Hepatocyte (in vitro differentiated cells): ENCODE results near the gene TMEM232. TPM values are rescaled to one million over a fixed set of nuclear protein-coding genes. Genes with fewer than 3 reads are reported as not detected.

Experiments
- DNase-seq: peaks from one replicate; pipeline ENCODE4 v3.0.0-alpha.2; 2016; ENCODE audit warnings: low spot score
- H2AFZ ChIP-seq: fragments of 200-600 bp; sonication (generic); 2 replicates; pipeline ENCODE4 v1.6.0; 2016; ENCODE audit warnings: antibody characterized with exemption, mild to moderate bottlenecking
- H3K27ac ChIP-seq: fragments of 200-600 bp; sonication (generic); 2 replicates; pipeline ENCODE4 v1.5.1; 2016; ENCODE audit warnings: mild to moderate bottlenecking
- H3K27me3 ChIP-seq: fragments of 200-600 bp; sonication (generic); 2 replicates; pipeline ENCODE4 v1.6.1; 2016
- H3K36me3 ChIP-seq: fragments of 200-600 bp; sonication (generic); replicated peaks from 2 replicates; pipeline ENCODE4 v1.5.1; 2016; ENCODE audit warnings: low read depth; ENCODE audit not compliant: insufficient read depth
- H3K4me1 ChIP-seq: fragments of 200-600 bp; sonication (generic); 2 replicates; pipeline ENCODE4 v1.5.1; 2016; ENCODE audit warnings: mild to moderate bottlenecking, moderate library complexity; ENCODE audit not compliant: insufficient read depth
- H3K4me2 ChIP-seq: fragments of 200-600 bp; sonication (generic); 2 replicates; pipeline ENCODE4 v1.6.0; 2016
- H3K4me3 ChIP-seq: fragments of 200-600 bp; sonication (generic); 2 replicates; pipeline ENCODE4 v1.5.1; 2016; ENCODE audit warnings: mild to moderate bottlenecking
- H3K79me2 ChIP-seq: fragments of 200-600 bp; sonication (generic); 2 replicates; pipeline ENCODE4 v1.6.0; 2017; ENCODE audit warnings: mild to moderate bottlenecking
- H3K9me2 ChIP-seq: fragments of 200-600 bp; sonication (generic); replicated peaks from 2 replicates; pipeline ENCODE4 v1.6.0; 2017; ENCODE audit warnings: mild to moderate bottlenecking; ENCODE audit not compliant: insufficient read depth
- H3K9me3 ChIP-seq: fragments of 200-600 bp; sonication (generic); 2 replicates; pipeline ENCODE4 v1.5.1; 2016; ENCODE audit warnings: low read depth, mild to moderate bottlenecking
- H4K20me1 ChIP-seq: fragments of 200-600 bp; sonication (generic); 2 replicates; pipeline ENCODE4 v1.6.0; 2016; ENCODE audit warnings: mild to moderate bottlenecking; ENCODE audit not compliant: insufficient read depth, poor library complexity, severe bottlenecking
- EZH2 ChIP-seq: fragments of 200-600 bp; sonication (generic); IDR thresholded peaks from 2 replicates; pipeline ENCODE4 v1.6.1; 2016; ENCODE audit warnings: antibody characterized with exemption, mild to moderate bottlenecking, borderline replicate concordance
- EZH2phosphoT487 ChIP-seq: fragments of 200-600 bp; sonication (generic); IDR thresholded peaks from one replicate; pipeline ENCODE4 v1.6.1; 2018; ENCODE audit warnings: antibody characterized with exemption, mild to moderate bottlenecking, low read depth, moderate library complexity; ENCODE audit not compliant: unreplicated experiment, severe bottlenecking
- WGBS: methylation state at CpG from one replicate; pipeline ENCODE4 v1.1.6; 2016; ENCODE audit warnings: low lambda C conversion rate; ENCODE audit errors: missing lambda C conversion rate; 5-methylcytosine and 5-hydroxymethylcytosine counted together
- polyA plus RNA-seq: library from polyadenylated mRNA; unstranded; fragments of >200 nt; fragmentation: Nextera tagmentation; extraction: Ambion mirVana; gene quantifications from 2 replicates; pipeline ENCODE4 v1.2.1, GENCODE V29; 2016
- total RNA-seq: library from RNA; depleted of rRNA; stranded (reverse); fragments of >200 nt; gene quantifications from 2 replicates; pipeline ENCODE4 v1.2.3, GENCODE V29; 2014
- TF ChIP-seq, protein P1 (sequence below): fragments of 200-600 bp; sonication (generic); IDR thresholded peaks from 2 replicates; pipeline ENCODE4 v1.5.1; 2016; ENCODE audit warnings: antibody characterized with exemption, mild to moderate bottlenecking; ENCODE audit not compliant: poor library complexity

TMEM232 gene
- total and polyA plus RNA-seq, 2 experiments from 2014 or later = 2.4 to 2.8 TPM

DNA sequence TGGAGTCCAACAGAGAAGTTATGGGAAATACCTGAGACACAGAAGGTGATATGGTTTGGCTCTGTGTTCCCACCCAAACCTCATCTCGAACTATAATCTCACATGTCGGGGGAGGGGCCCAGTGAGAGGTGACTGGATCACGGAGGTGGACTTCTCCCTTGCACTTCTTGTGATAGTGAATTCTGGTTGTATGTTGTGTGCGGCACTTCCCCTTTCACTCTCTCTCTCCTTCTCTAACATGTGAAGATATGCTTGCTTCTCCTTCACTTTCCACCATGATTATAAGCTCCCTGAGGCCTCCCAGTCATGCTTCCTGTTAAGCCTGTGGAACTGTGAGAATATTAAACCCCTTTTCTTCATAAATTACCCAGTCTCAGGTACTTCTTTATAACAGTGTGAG, 96.1 kb downstream of the TMEM232 start:
- 92% methylated on average over 4 of the region's 4 CpGs for WGBS
- no peak for DNase-seq
- H3K4me3 ChIP-seq = no peak overlapping the region
- H4K20me1 ChIP-seq = no peaks in the 10 kb centered on the region
- H3K4me2 ChIP-seq = no peak overlapping the region
- H3K27ac ChIP-seq = no peak overlapping the region
- no peaks in the 10 kb centered on the region for H3K4me1 ChIP-seq
- H3K9me3 ChIP-seq = no peaks in the 10 kb centered on the region
- no peak overlapping the region for H2AFZ ChIP-seq
- no peaks in the 10 kb centered on the region for H3K27me3 ChIP-seq
- TF ChIP-seq EZH2phosphoT487 (no peak), EZH2 (no peak)
- TF ChIP-seq, protein P1, sequence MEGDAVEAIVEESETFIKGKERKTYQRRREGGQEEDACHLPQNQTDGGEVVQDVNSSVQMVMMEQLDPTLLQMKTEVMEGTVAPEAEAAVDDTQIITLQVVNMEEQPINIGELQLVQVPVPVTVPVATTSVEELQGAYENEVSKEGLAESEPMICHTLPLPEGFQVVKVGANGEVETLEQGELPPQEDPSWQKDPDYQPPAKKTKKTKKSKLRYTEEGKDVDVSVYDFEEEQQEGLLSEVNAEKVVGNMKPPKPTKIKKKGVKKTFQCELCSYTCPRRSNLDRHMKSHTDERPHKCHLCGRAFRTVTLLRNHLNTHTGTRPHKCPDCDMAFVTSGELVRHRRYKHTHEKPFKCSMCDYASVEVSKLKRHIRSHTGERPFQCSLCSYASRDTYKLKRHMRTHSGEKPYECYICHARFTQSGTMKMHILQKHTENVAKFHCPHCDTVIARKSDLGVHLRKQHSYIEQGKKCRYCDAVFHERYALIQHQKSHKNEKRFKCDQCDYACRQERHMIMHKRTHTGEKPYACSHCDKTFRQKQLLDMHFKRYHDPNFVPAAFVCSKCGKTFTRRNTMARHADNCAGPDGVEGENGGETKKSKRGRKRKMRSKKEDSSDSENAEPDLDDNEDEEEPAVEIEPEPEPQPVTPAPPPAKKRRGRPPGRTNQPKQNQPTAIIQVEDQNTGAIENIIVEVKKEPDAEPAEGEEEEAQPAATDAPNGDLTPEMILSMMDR = no peak
- H3K9me2 ChIP-seq = peaks cover 3% of the 10 kb centered on the region
- H3K36me3 ChIP-seq = no peaks in the 10 kb centered on the region
- H3K79me2 ChIP-seq = no peaks in the 10 kb centered on the region

DNA sequence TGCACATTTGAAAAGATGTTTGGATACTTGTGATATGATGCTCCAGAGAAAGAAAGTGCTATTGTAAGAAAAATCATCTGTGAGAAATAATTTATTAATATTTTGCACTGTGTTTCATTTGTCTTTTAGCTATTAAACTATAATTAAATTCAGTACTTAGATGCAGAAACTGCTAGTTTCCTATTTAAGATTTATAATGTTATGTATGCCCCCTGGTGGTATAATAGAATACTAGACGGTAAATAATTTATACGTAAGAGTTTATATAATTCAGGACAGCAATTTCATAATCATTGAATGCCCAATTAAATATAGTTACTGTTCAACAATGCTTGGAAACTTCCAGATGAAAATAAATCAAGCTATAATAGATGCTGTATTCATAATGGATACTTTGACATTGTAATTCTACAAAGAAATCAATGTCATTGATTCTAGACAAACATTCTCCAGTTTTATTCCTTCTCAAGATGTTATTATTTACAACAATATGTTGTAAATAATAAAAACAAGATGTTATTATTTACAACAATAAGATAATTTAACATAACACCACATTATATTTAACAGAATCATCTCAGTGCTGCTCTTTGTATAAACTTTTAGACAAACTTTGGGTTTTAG, 101.0 kb downstream of the TMEM232 start:
- H2AFZ ChIP-seq = no peak overlapping the region
- peaks cover 3% of the 10 kb centered on the region for H3K9me2 ChIP-seq
- no peaks in the 10 kb centered on the region for H3K27me3 ChIP-seq
- H3K9me3 ChIP-seq = no peaks in the 10 kb centered on the region
- H3K4me2 ChIP-seq = no peak overlapping the region
- 14% methylated on average over 2 of the region's 2 CpGs for WGBS
- H3K4me3 ChIP-seq = no peak overlapping the region
- TF ChIP-seq EZH2 = no peak
- TF ChIP-seq, protein P1 = peak; percentile 58
- peak; percentile 57 for DNase-seq
- H3K27ac ChIP-seq = no peak overlapping the region
- H3K79me2 ChIP-seq = no peaks in the 10 kb centered on the region
- H4K20me1 ChIP-seq = no peaks in the 10 kb centered on the region
- no peaks in the 10 kb centered on the region for H3K4me1 ChIP-seq
- H3K36me3 ChIP-seq = no peaks in the 10 kb centered on the region

DNA sequence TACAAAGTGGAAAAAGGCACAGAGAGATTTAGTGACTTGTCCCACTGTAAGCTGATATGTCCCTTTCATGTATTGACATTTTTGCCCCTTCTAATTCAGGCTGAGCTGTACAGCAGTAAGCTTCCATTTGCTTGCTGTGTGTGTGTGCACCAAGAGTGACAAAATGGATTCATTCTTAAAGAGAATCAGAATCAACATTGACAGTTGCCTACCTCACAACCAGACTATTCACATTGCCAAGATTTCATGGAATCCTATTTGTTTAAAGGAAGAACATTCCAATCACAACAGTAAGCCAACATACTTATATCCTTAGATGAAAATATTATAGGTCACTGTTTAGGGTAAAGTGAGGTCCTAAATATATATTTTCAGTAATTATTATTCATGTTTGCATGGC, 102.6 kb downstream of the TMEM232 start:
- H3K36me3 ChIP-seq = no peaks in the 10 kb centered on the region
- H3K27me3 ChIP-seq = no peaks in the 10 kb centered on the region
- no peaks in the 10 kb centered on the region for H3K9me3 ChIP-seq
- DNase-seq = no peak
- H4K20me1 ChIP-seq = no peaks in the 10 kb centered on the region
- no peak overlapping the region for H3K4me2 ChIP-seq
- TF ChIP-seq EZH2phosphoT487 (no peak), EZH2 (no peak)
- H3K4me3 ChIP-seq = no peak overlapping the region
- no peaks in the 10 kb centered on the region for H3K79me2 ChIP-seq
- no peak overlapping the region for H2AFZ ChIP-seq
- no peak overlapping the region for H3K27ac ChIP-seq
- peaks cover under 1% of the 10 kb centered on the region for H3K9me2 ChIP-seq
- H3K4me1 ChIP-seq = no peaks in the 10 kb centered on the region

DNA sequence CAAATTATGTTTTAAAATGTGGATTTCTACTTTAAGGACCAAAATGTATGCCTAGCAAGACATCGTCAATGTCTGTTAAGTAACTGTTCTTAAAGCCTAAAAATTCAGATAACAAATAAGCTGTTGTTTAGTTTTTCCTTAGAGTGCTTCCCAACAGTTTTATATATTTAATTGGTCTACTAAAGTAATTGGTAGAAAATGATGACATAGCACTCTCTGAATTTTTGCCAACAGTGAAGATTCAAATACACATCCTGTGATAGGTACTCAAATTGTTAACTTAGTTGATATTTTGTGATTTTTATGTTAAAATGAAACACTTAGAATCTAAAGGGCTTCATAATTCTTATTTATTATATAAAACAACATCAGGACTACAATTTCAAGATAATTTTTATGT, 107.5 kb downstream of the TMEM232 start:
- Histone ChIP-seq H3K9me3 (peaks cover 4% of the 10 kb centered on the region), H3K4me2 (no peak overlapping the region), H4K20me1 (no peaks in the 10 kb centered on the region), H3K9me2 (no peaks in the 10 kb centered on the region), H3K4me3 (no peak overlapping the region), H3K27me3 (no peaks in the 10 kb centered on the region), H2AFZ (no peak overlapping the region), H3K27ac (no peak overlapping the region), H3K36me3 (no peaks in the 10 kb centered on the region), H3K79me2 (no peaks in the 10 kb centered on the region), H3K4me1 (no peaks in the 10 kb centered on the region)
- no peak for DNase-seq
- TF ChIP-seq EZH2phosphoT487 = no peak
- TF ChIP-seq, protein P1 = no peak
- no peak for TF ChIP-seq EZH2
- WGBS = 97% methylated on average over 1 of the region's 1 CpG
